Glutamatergic neuron (in vitro differentiated cells): ENCODE data around the gene TMEM204. TPM values are rescaled to one million over a fixed set of nuclear protein-coding genes. Genes with fewer than 3 reads are reported as not detected.

Source experiments
- DNase-seq: peaks from one replicate; pipeline ENCODE4 v3.0.0; 2022
- H3K27ac Mint-ChIP-seq: one replicate; pipeline ENCODE4 v1.8.0; 2020; ENCODE audit warnings: mild to moderate bottlenecking, mixed read lengths, inconsistent platforms; ENCODE audit not compliant: unreplicated experiment
- H3K27me3 Mint-ChIP-seq: one replicate; pipeline ENCODE4 v1.8.0; 2020; ENCODE audit warnings: mild to moderate bottlenecking, moderate library complexity, mixed read lengths, inconsistent platforms; ENCODE audit not compliant: unreplicated experiment
- H3K36me3 Mint-ChIP-seq: one replicate; pipeline ENCODE4 v1.8.0; 2020; ENCODE audit warnings: mild to moderate bottlenecking, mixed read lengths, inconsistent platforms; ENCODE audit not compliant: unreplicated experiment
- H3K4me1 Mint-ChIP-seq: one replicate; pipeline ENCODE4 v1.8.0; 2020; ENCODE audit warnings: mild to moderate bottlenecking, low read depth, mixed read lengths, inconsistent platforms; ENCODE audit not compliant: unreplicated experiment
- H3K4me3 Mint-ChIP-seq: one replicate; pipeline ENCODE4 v1.8.0; 2020; ENCODE audit warnings: mild to moderate bottlenecking, mixed read lengths, inconsistent platforms; ENCODE audit not compliant: unreplicated experiment
- H3K9me3 Mint-ChIP-seq: one replicate; pipeline ENCODE4 v1.8.0; 2020; ENCODE audit warnings: mild to moderate bottlenecking, moderate library complexity, mixed read lengths, inconsistent platforms; ENCODE audit not compliant: unreplicated experiment
- CTCF ChIP-seq: fragments of 200-600 bp; sonication (generic); IDR thresholded peaks from one replicate; pipeline ENCODE4 v1.5.0; 2021; ENCODE audit not compliant: partially characterized antibody, unreplicated experiment
- total RNA-seq: library from RNA; stranded (reverse); fragmentation: NEBNext Ultra II Directional; extraction: Animal tissue kit (Norgen Biotek cat#: 25700); gene quantifications from one replicate; pipeline ENCODE4 v1.2.1, GENCODE V29; 2021; ENCODE audit not compliant: unreplicated experiment

Gene TMEM204
- total RNA-seq, 1 donor from 2014 or later: 0.22 TPM

DNA sequence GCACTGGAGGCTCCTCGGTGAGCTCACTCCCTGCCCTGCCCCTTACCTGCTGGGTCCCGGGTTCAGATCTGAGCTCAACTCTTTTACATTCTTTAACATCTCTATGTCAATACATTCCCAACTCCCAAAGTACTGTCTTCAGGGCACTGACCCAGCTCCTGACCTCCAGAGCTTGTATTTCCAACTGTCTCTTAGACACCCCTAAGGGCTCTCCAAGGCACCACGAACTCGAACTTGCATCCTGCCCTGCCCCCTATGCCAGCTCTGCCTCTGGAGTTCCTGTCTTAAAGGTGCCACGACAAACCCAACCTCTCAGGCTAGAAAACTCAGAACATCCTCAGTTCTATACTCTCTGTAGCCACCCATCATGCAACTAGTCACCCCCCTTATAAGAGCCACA is 39.8 kb downstream of the TMEM204 start:
- H3K27me3 Mint-ChIP-seq: peaks cover 6% of the 10 kb centered on the region
- TF ChIP-seq CTCF: no peak
- no peak overlapping the region for H3K4me3 Mint-ChIP-seq
- no peaks in the 10 kb centered on the region for H3K4me1 Mint-ChIP-seq
- peaks cover 7% of the 10 kb centered on the region for H3K9me3 Mint-ChIP-seq
- no peak for DNase-seq
- H3K27ac Mint-ChIP-seq: no peak overlapping the region
- no peaks in the 10 kb centered on the region for H3K36me3 Mint-ChIP-seq

- Mint-ChIP-seq H3K4me3 (no peak overlapping the region), H3K4me1 (no peaks in the 10 kb centered on the region), H3K9me3 (peaks cover 3% of the 10 kb centered on the region), H3K27ac (no peak overlapping the region), H3K27me3 (peaks cover 3% of the 10 kb centered on the region), H3K36me3 (peaks cover 11% of the 10 kb centered on the region)
- TF ChIP-seq CTCF: no peak
- DNase-seq: no peak
Observed at GRCh38 chr16:1575578-1575977, 42.1 kb downstream of the TMEM204 start.

- H3K4me3 Mint-ChIP-seq: no peak overlapping the region
- peaks cover 12% of the 10 kb centered on the region for H3K36me3 Mint-ChIP-seq
- no peaks in the 10 kb centered on the region for H3K4me1 Mint-ChIP-seq
- peaks cover 3% of the 10 kb centered on the region for H3K9me3 Mint-ChIP-seq
- DNase-seq: no peak
- H3K27me3 Mint-ChIP-seq: peaks cover 5% of the 10 kb centered on the region
- no peak for TF ChIP-seq CTCF
- no peak overlapping the region for H3K27ac Mint-ChIP-seq
Observed at GRCh38 chr16:1579214-1579613, 45.7 kb downstream of the TMEM204 start.

DNA sequence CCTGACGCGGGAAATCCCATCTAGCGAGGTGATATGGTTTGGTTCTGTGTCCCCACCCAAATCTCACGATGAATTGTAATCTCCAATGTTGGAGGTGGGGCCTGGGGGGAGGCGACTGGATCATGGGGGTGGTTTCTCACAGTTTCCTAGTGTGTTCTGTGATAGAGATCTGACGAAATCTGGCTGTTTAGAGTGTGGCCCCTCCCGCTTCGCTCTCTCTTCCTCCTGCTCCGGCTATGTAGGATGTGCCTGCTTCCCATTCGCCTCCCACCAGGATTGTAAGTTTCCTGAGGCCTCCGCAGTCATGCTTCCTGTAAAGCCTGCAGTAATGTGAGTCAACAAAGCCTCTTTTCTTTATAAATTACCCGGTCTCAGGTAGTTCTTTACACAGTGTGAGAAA is 46.8 kb downstream of the TMEM204 start:
- peaks cover 5% of the 10 kb centered on the region for H3K27me3 Mint-ChIP-seq
- no peaks in the 10 kb centered on the region for H3K4me1 Mint-ChIP-seq
- DNase-seq: no peak
- H3K9me3 Mint-ChIP-seq: peaks cover 3% of the 10 kb centered on the region
- H3K36me3 Mint-ChIP-seq: peaks cover 12% of the 10 kb centered on the region
- no peak overlapping the region for H3K4me3 Mint-ChIP-seq
- no peak for TF ChIP-seq CTCF
- H3K27ac Mint-ChIP-seq: no peak overlapping the region

DNA sequence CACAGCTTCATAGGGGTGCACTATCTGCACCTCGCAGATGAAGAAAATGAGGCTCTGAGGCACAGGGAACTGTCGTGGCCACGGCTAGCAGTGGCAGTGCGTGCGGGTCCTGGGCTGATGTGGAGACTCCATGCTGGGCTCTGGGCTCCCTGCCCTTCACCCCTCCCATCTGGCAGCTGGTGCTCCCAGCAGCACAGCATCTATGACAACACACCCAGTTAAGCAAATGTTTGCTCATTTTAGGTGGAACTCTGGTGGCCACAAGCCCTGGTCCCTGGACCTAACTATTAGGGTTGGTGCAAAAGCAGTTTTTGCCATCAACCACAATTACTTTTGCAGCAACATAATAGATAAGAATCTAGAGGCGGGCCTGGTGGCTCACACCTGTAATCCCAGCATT is 47.5 kb downstream of the TMEM204 start:
- Mint-ChIP-seq H3K9me3 (no peaks in the 10 kb centered on the region), H3K27ac (no peak overlapping the region), H3K4me1 (no peaks in the 10 kb centered on the region), H3K36me3 (peaks cover 12% of the 10 kb centered on the region), H3K4me3 (no peak overlapping the region), H3K27me3 (peaks cover 2% of the 10 kb centered on the region)
- no peak for DNase-seq
- TF ChIP-seq CTCF: no peak
